HepG2 (cell line): ENCODE measurements around the gene CDK5RAP2. TPM values are rescaled to one million over a fixed set of nuclear protein-coding genes. Genes with fewer than 3 reads are reported as not detected.

Source experiments
- ATAC-seq: fragments of 200-7000 bp; cut with Tn5 transposase; 3 replicates; pipeline ENCODE4 v1.9.1; 2020; ENCODE audit warnings: mild to moderate bottlenecking, moderate library complexity
- BruUV-seq: library from RNA; stranded (reverse); fragments of 400-500 nt; replicated peaks from 2 replicates; lab custom pipeline; 2021; lab: Mats Ljungman, UMichigan
- CTCF ChIA-PET: fragments of 300-600 bp; formaldehyde crosslinking; extraction: SDS; loops from one replicate; lab custom pipeline; 2021; ENCODE audit warnings: low total read pairs, inconsistent platforms, low intra/inter-chr PET ratio; lab: Yijun Ruan, JAX
- POLR2A ChIA-PET: fragments of 350-600 bp; sonication (Branson Sonifier 250); formaldehyde crosslinking; loops from one replicate; lab custom pipeline; 2020; ENCODE audit warnings: antibody characterized with exemption, inconsistent platforms; lab: Yijun Ruan, JAX
- DNase-seq: peaks from one replicate; pipeline ENCODE4 v3.0.0-alpha.2; 2015; ENCODE audit warnings: low spot score
- FAIRE-seq: peaks from 3 replicates; lab custom pipeline; 2011; peaks lifted over from hg19 to GRCh38; lab: Jason Lieb, UNC
- H2AFZ ChIP-seq: one replicate; pipeline ENCODE4 v1.6.1; 2011; ENCODE audit warnings: low read length, inconsistent platforms
- H3K27ac ChIP-seq: fragments of 300-600 bp; 3 replicates; pipeline ENCODE4 v1.8.0; 2011; ENCODE audit warnings: mixed run types, mild to moderate bottlenecking, mixed read lengths, low read length, inconsistent platforms; ENCODE audit not compliant: insufficient read depth; ENCODE audit errors: extremely low read length
- H3K27me3 ChIP-seq, 2 experiments: fragments of 200-600 bp in 1 of 2; 2 replicates in 1 of 2; 3 replicates in 1 of 2; pipeline versions ENCODE4 v1.6.0 to v1.8.0; 2011; ENCODE audit warnings: low read length in 2 of 2, mild to moderate bottlenecking in 2 of 2, moderate library complexity in 2 of 2, inconsistent platforms in 1 of 2; ENCODE audit not compliant: insufficient read depth in 2 of 2, control insufficient read depth in 1 of 2
- H3K36me3 ChIP-seq, 2 experiments: fragments of 200-600 bp in 1 of 2; replicated peaks in 1 of 2; 2 replicates in 1 of 2; 3 replicates in 1 of 2; pipeline versions ENCODE4 v1.5.1 to v1.8.0; 2011; ENCODE audit warnings: low read length in 2 of 2, inconsistent platforms in 1 of 2; ENCODE audit not compliant: insufficient read depth in 2 of 2, control insufficient read depth in 1 of 2
- H3K4me1 ChIP-seq: 2 replicates; pipeline ENCODE4 v1.5.1; 2012; ENCODE audit warnings: low read length, inconsistent platforms; ENCODE audit not compliant: insufficient read depth
- H3K4me2 ChIP-seq: 2 replicates; pipeline ENCODE4 v1.6.0; 2011; ENCODE audit warnings: low read depth, low read length, inconsistent platforms
- H3K4me3 ChIP-seq, 3 experiments: fragments of 200-600 bp in 1 of 3; sonication (generic), shearing (Covaris generic) in 1 of 3; replicated peaks in 1 of 3; 2 replicates each; pipeline ENCODE4 v1.5.1; 2011 to 2016; ENCODE audit warnings: low read length in 3 of 3, inconsistent platforms in 2 of 3, low read depth in 2 of 3, mild to moderate bottlenecking in 2 of 3, control low read depth in 1 of 3, mixed read lengths in 1 of 3; ENCODE audit not compliant: insufficient read depth in 1 of 3
- H3K79me2 ChIP-seq: one replicate; pipeline ENCODE4 v1.6.1; 2011; ENCODE audit warnings: low read length, inconsistent platforms; ENCODE audit not compliant: insufficient read depth
- H3K9ac ChIP-seq: 2 replicates; pipeline ENCODE4 v1.6.0; 2011; ENCODE audit warnings: mild to moderate bottlenecking, low read depth, low read length, inconsistent platforms; ENCODE audit not compliant: insufficient read depth
- H3K9me3 ChIP-seq: 2 replicates; pipeline ENCODE4 v1.5.1; 2012; ENCODE audit warnings: mild to moderate bottlenecking, low read length
- H4K20me1 ChIP-seq: 2 replicates; pipeline ENCODE4 v1.6.0; 2011; ENCODE audit warnings: inconsistent platforms, mild to moderate bottlenecking, low read length, moderate library complexity; ENCODE audit not compliant: insufficient read depth
- AGO1 ChIP-seq: fragments of 200-400 bp; formaldehyde crosslinking; IDR thresholded peaks from 2 replicates; pipeline ENCODE4 v1.6.1; 2017; ENCODE audit warnings: mild to moderate bottlenecking, low read depth, low read length, moderate library complexity; ENCODE audit not compliant: poor library complexity, severe bottlenecking
- ATF1 ChIP-seq: IDR thresholded peaks from 2 replicates; pipeline ENCODE4 v1.6.1; 2016; ENCODE audit warnings: mild to moderate bottlenecking, control low read depth
- DZIP1 ChIP-seq: sonication (generic); formaldehyde crosslinking; IDR thresholded peaks from 2 replicates; pipeline ENCODE4 v1.5.0; 2020; ENCODE audit warnings: mild to moderate bottlenecking, missing genetic modification reagents
- GLI4 ChIP-seq: sonication (generic); formaldehyde crosslinking; IDR thresholded peaks from 2 replicates; pipeline ENCODE4 v1.5.1; 2020; ENCODE audit warnings: missing genetic modification reagents, mild to moderate bottlenecking, moderate library complexity, borderline replicate concordance
- PAXIP1 ChIP-seq: sonication (generic); formaldehyde crosslinking; conservative IDR thresholded peaks from 2 replicates; pipeline ENCODE4 v1.4.0; 2020; ENCODE audit warnings: mild to moderate bottlenecking, missing genetic modification reagents, moderate library complexity
- THAP8 ChIP-seq: sonication (generic); formaldehyde crosslinking; IDR thresholded peaks from 2 replicates; pipeline ENCODE4 v1.5.1; 2020; ENCODE audit warnings: missing genetic modification reagents, mild to moderate bottlenecking, borderline replicate concordance
- ZBTB2 ChIP-seq: sonication (generic); formaldehyde crosslinking; IDR thresholded peaks from 2 replicates; pipeline ENCODE4 v1.8.0; 2022; ENCODE audit warnings: low read depth, missing genetic modification reagents
- ZKSCAN8 ChIP-seq: IDR thresholded peaks from 2 replicates; pipeline ENCODE4 v1.6.1; 2016; ENCODE audit warnings: borderline replicate concordance, missing genetic modification reagents, missing compliant biosample characterization
- ZMAT3 ChIP-seq: sonication (generic); formaldehyde crosslinking; conservative IDR thresholded peaks from 2 replicates; pipeline ENCODE4 v1.7.0; 2021; ENCODE audit warnings: missing genetic modification reagents
- ZNF263 ChIP-seq: sonication (generic); formaldehyde crosslinking; IDR thresholded peaks from 2 replicates; pipeline ENCODE4 v1.4.0; 2020; ENCODE audit warnings: missing genetic modification reagents
- ZNF280B ChIP-seq: sonication (generic); formaldehyde crosslinking; IDR thresholded peaks from 2 replicates; pipeline ENCODE4 v1.5.0; 2020; ENCODE audit warnings: missing genetic modification reagents, mild to moderate bottlenecking, borderline replicate concordance
- ZNF431 ChIP-seq: sonication (generic); formaldehyde crosslinking; IDR thresholded peaks from 2 replicates; pipeline ENCODE4 v1.9.0; 2022; ENCODE audit warnings: missing genetic modification reagents, low read depth, mild to moderate bottlenecking, borderline replicate concordance
- ZNF577 ChIP-seq: sonication (generic); formaldehyde crosslinking; IDR thresholded peaks from 2 replicates; pipeline ENCODE4 v1.4.0; 2020; ENCODE audit warnings: mild to moderate bottlenecking, low read depth, missing genetic modification reagents, borderline replicate concordance
- WGBS: methylation state at CpG from one replicate; pipeline ENCODE4 v1.1.6; 2017; ENCODE audit warnings: low lambda C conversion rate; 5-methylcytosine and 5-hydroxymethylcytosine counted together
- in situ Hi-C: cut with HindIII; loops from 2 replicates; pipeline ENCODE4 v1.10.0; 2017; ENCODE audit warnings: low pct_unique_long_range_greater_than_20kb; ENCODE audit not compliant: extremely low pct_ligation_motif_present
- intact Hi-C: fragments of 100-400 bp; cut with micrococcal nuclease; formaldehyde crosslinking; loops from one replicate; pipeline ENCODE4 v1.10.0; 2022; ENCODE audit not compliant: unreplicated experiment
- polyA plus RNA-seq, 8 experiments: library from polyadenylated mRNA; depleted of rRNA in 3 of 8; stranded (reverse) in 7 of 8; unstranded in 1 of 8; fragments of >200 nt; fragmentation: Illumina TruSeq in 4 of 8; extraction: Trizol in 4 of 8; gene quantifications; 2 replicates each; pipeline versions ENCODE4 v1.2.1 to v1.2.3, GENCODE V29; 2011 to 2016; ENCODE audit warnings: low read depth in 4 of 8, missing spikeins in 1 of 8, mixed read lengths in 1 of 8; ENCODE audit not compliant: insufficient read depth in 1 of 8
- total RNA-seq, 5 experiments: library from RNA; depleted of rRNA; stranded (reverse); fragments of >200 nt; fragmentation: Illumina TruSeq; extraction: Trizol; gene quantifications; 2 replicates each; pipeline ENCODE4 v1.2.3, GENCODE V29; 2016; ENCODE audit warnings: low read depth in 1 of 5

Gene CDK5RAP2
- total and polyA plus RNA-seq, 2 of the 13 experiments (the other 11 are each of a cell fraction or from before 2014, with no cell fraction given): 31.8 to 42.2 TPM

GRCh38 chr9:120453792-120454191 lies 126.2 kb downstream of the CDK5RAP2 start:
- ChIA-PET CTCF (no interaction called here), POLR2A (no interaction called here)
- intact Hi-C loops: no loop called here
- TF ChIP-seq AGO1: no peak
- no peak for TF ChIP-seq THAP8 (CRISPR knock-in tag)
- no peak for TF ChIP-seq ATF1 (CRISPR knock-in tag)
- TF ChIP-seq DZIP1 (CRISPR knock-in tag): no peak
- TF ChIP-seq ZNF280B (CRISPR knock-in tag): no peak
- TF ChIP-seq ZBTB2 (CRISPR knock-in tag): no peak
- no peak for TF ChIP-seq ZNF431
- no peak for TF ChIP-seq ZNF263
- no peak for TF ChIP-seq ZKSCAN8
- no peak for TF ChIP-seq ZMAT3 (CRISPR knock-in tag)
- no peak for TF ChIP-seq GLI4
- TF ChIP-seq ZNF577: no peak
- no peak for TF ChIP-seq PAXIP1

More at GRCh38 chr9:120453792-120454191, 126.2 kb downstream of the CDK5RAP2 start:
- DNase-seq: no peak
- H3K9ac ChIP-seq: no peak overlapping the region
- no peaks in the 10 kb centered on the region for H3K9me3 ChIP-seq
- in situ Hi-C loops: no loop called here
- peaks cover 23 to 79% of the 10 kb centered on the region in 2 experiments for H3K36me3 ChIP-seq
- no peak overlapping the region for H3K4me2 ChIP-seq
- no peak overlapping the region for H3K4me3 ChIP-seq
- no peak for ATAC-seq
- no peak overlapping the region for H2AFZ ChIP-seq
- H4K20me1 ChIP-seq: no peaks in the 10 kb centered on the region
- H3K4me1 ChIP-seq: no peaks in the 10 kb centered on the region
- no peak for FAIRE-seq
- 91% methylated on average over 4 of the region's 4 CpGs for WGBS
- H3K27ac ChIP-seq: no peak overlapping the region
- H3K27me3 ChIP-seq: no peaks in the 10 kb centered on the region
- BruUV-seq: no TSS peak
- H3K79me2 ChIP-seq: no peaks in the 10 kb centered on the region
